ENCODE measurements around the gene METAP1D. TPM values are rescaled to one million over a fixed set of nuclear protein-coding genes. Genes with fewer than 3 reads are reported as not detected.

Gene METAP1D
- total RNA-seq, 4 donors from 2014 or later: 2.1 to 5.9 (median 4.3) TPM

GRCh38 chr2:172107690-172108586, 108.2 kb downstream of the METAP1D start:
- H3K36me3 ChIP-seq: no peaks in the 10 kb centered on the region
- H3K4me3 ChIP-seq: no peak overlapping the region
- no peak overlapping the region for H3K27ac ChIP-seq
- no peak for DNase-seq (ENCODE audit: low spot score in 2 of 2)
- H3K4me1 ChIP-seq: peaks cover 23% of the 10 kb centered on the region
- no peaks in the 10 kb centered on the region for H3K9me3 ChIP-seq
- 59% methylated on average over 29 of the region's 51 CpGs for WGBS
- TF ChIP-seq POLR2AphosphoS5 (IDR thresholded peaks at IDR 0.05) (no peak), EP300 (IDR thresholded peaks at IDR 0.05) (no peak), POLR2A (IDR thresholded peaks at IDR 0.05) (no peak), CTCF (IDR thresholded peaks at IDR 0.05) (no peak)
- H3K27me3 ChIP-seq: peaks cover 76% of the 10 kb centered on the region

- no peak for DNase-seq (ENCODE audit: low spot score in 2 of 2)
- Histone ChIP-seq H3K27me3 (peaks cover 70% of the 10 kb centered on the region), H3K27ac (no peak overlapping the region), H3K4me3 (no peak overlapping the region), H3K36me3 (no peaks in the 10 kb centered on the region), H3K4me1 (peaks cover 16% of the 10 kb centered on the region), H3K9me3 (no peaks in the 10 kb centered on the region)
- WGBS: 75% methylated on average over 5 of the region's 8 CpGs
- TF ChIP-seq POLR2A (IDR thresholded peaks at IDR 0.05) (no peak), EP300 (IDR thresholded peaks at IDR 0.05) (no peak), POLR2AphosphoS5 (IDR thresholded peaks at IDR 0.05) (no peak), CTCF (IDR thresholded peaks at IDR 0.05) (no peak)
Measured at GRCh38 chr2:172108587-172108930, 108.8 kb downstream of the METAP1D start.

GRCh38 chr2:172109256-172109987, 109.7 kb downstream of the METAP1D start:
- Histone ChIP-seq H3K27ac (no peak overlapping the region), H3K4me1 (peaks cover 12% of the 10 kb centered on the region), H3K9me3 (no peaks in the 10 kb centered on the region), H3K27me3 (peaks cover 68% of the 10 kb centered on the region), H3K4me3 (no peak overlapping the region), H3K36me3 (no peaks in the 10 kb centered on the region)
- TF ChIP-seq CTCF (IDR thresholded peaks at IDR 0.05) (no peak), POLR2A (IDR thresholded peaks at IDR 0.05) (no peak), POLR2AphosphoS5 (IDR thresholded peaks at IDR 0.05) (no peak), EP300 (IDR thresholded peaks at IDR 0.05) (no peak)
- no peak for DNase-seq (ENCODE audit: low spot score in 2 of 2)
- 64% methylated on average over 28 of the region's 29 CpGs for WGBS

GRCh38 chr2:172109988-172110811, 110.4 kb downstream of the METAP1D start:
- Histone ChIP-seq H3K27ac (no peak overlapping the region), H3K27me3 (peaks cover 60% of the 10 kb centered on the region)

More at GRCh38 chr2:172109988-172110811, 110.4 kb downstream of the METAP1D start:
- no peaks in the 10 kb centered on the region for H3K36me3 ChIP-seq
- no peak for DNase-seq (ENCODE audit: low spot score in 2 of 2)
- TF ChIP-seq POLR2A (IDR thresholded peaks at IDR 0.05) (no peak), EP300 (IDR thresholded peaks at IDR 0.05) (no peak), POLR2AphosphoS5 (IDR thresholded peaks at IDR 0.05) (no peak), CTCF (IDR thresholded peaks at IDR 0.05) (no peak)
- H3K9me3 ChIP-seq: no peaks in the 10 kb centered on the region
- peaks cover 12% of the 10 kb centered on the region for H3K4me1 ChIP-seq
- no peak overlapping the region for H3K4me3 ChIP-seq
- 59% methylated on average over 27 of the region's 31 CpGs for WGBS

Measured in suprapubic skin (tissue), 4 donors.